Measurements from ENCODE around the gene SLC7A11.

The SLC7A11 gene

DNA sequence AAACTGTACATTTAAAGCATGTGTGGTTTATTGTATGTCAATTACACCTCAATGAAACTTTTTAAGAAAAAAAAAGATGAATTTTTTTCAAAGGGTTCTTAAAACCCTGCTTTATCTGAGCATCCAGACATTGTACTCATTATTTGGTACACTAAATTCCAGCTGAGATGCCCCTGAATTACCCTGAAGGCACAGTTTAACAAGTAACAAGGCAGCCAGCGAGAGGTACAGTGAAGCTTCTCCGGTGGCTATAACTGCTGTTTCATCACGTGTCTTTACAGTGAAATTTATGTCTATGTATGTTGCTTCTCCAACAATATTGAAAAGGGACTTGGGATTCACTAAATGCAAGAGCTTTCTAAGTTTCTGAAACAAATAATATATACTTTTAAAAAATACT is 15.8 kb downstream of the SLC7A11 start:
- no peak overlapping the region for H3K9ac ChIP-seq (ENCODE audit: insufficient read length, low read depth)
- H3K9me3 ChIP-seq (ENCODE audit: insufficient read depth, low read length): no peaks in the 10 kb centered on the region; the same call in 1 of the 2 replicates
- no peaks in the 10 kb centered on the region for H3K27me3 ChIP-seq (ENCODE audit: insufficient read depth, insufficient read length)
- no peaks in the 10 kb centered on the region for H3K36me3 ChIP-seq (ENCODE audit: insufficient read depth, insufficient read length, low read length)
- DNase-seq (ENCODE audit: low read depth, low spot score): no peak
- no peaks in the 10 kb centered on the region for H3K4me1 ChIP-seq (ENCODE audit: insufficient read depth, insufficient read length)
- H3K4me3 ChIP-seq (ENCODE audit: insufficient read length, low read depth): no peak overlapping the region
- no peak for TF ChIP-seq YY1 (IDR thresholded peaks at IDR 0.05; ENCODE audit: insufficient read depth, insufficient read length)
- no peak for TF ChIP-seq SUZ12 (IDR thresholded peaks at IDR 0.05; ENCODE audit: extremely low read depth, insufficient read depth, insufficient read length)
- TF ChIP-seq ZNF274 (IDR thresholded peaks at IDR 0.05; ENCODE audit: low read depth, low read length): no peak

DNA sequence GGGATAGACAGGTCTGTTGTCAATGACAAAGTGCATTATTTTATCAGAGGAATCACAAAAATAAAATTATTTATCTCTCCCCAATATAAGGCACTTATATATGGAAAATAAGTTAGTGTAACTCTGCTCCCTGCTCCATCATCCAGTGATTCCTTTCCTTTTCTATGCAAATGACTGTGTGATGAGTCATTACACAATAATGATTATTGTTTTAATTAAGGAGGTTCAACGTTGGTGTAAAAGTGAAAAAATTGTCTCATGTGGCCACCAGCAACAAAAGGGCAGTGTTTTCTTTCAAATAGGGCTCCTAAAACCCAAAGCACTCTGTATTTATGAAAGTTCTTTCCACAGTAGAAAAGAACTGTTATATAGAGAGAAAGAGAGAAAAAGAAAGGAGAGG is 16.7 kb downstream of the SLC7A11 start:
- no peaks in the 10 kb centered on the region for H3K36me3 ChIP-seq (ENCODE audit: insufficient read depth, insufficient read length, low read length)
- no peak overlapping the region for H3K9ac ChIP-seq (ENCODE audit: insufficient read length, low read depth)
- H3K4me1 ChIP-seq (ENCODE audit: insufficient read depth, insufficient read length): no peaks in the 10 kb centered on the region

DNA sequence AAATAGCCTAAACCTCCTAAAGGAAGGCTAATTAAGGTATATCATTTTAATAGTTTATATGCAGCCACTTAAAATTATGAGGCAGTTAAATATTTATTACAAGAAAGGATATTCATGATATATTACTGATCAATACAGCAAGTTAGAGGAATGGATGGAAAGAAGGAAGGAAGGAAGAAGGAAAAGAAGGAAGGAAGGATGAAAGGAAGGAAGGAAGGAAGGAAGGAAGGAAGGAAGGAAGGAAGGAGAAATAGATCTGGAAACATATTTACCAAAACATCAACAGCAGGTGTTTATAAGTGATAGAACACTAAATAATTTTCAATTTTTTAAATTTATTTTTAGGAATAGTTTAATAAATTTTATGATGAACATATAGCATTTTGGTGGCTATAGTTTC is 17.5 kb downstream of the SLC7A11 start:
- Histone ChIP-seq H3K9ac (ENCODE audit: insufficient read length, low read depth) (no peak overlapping the region), H3K4me1 (ENCODE audit: insufficient read depth, insufficient read length) (no peaks in the 10 kb centered on the region), H3K9me3 (ENCODE audit: insufficient read depth, low read length) (no peaks in the 10 kb centered on the region; the same call in 1 of the 2 replicates), H3K4me3 (ENCODE audit: insufficient read length, low read depth) (no peak overlapping the region), H3K36me3 (ENCODE audit: insufficient read depth, insufficient read length, low read length) (no peaks in the 10 kb centered on the region), H3K27me3 (ENCODE audit: insufficient read depth, insufficient read length) (no peaks in the 10 kb centered on the region)
- DNase-seq (ENCODE audit: low read depth, low spot score): no peak
- TF ChIP-seq ZNF274 (IDR thresholded peaks at IDR 0.05; ENCODE audit: low read depth, low read length): no peak
- TF ChIP-seq SUZ12 (IDR thresholded peaks at IDR 0.05; ENCODE audit: extremely low read depth, insufficient read depth, insufficient read length): no peak
- TF ChIP-seq YY1 (IDR thresholded peaks at IDR 0.05; ENCODE audit: insufficient read depth, insufficient read length): no peak

More for the DNA sequence above, 16.7 kb downstream of the SLC7A11 start:
- no peak overlapping the region for H3K4me3 ChIP-seq (ENCODE audit: insufficient read length, low read depth)
- H3K27me3 ChIP-seq (ENCODE audit: insufficient read depth, insufficient read length): no peaks in the 10 kb centered on the region
- DNase-seq (ENCODE audit: low read depth, low spot score): no peak
- TF ChIP-seq YY1 (IDR thresholded peaks at IDR 0.05; ENCODE audit: insufficient read depth, insufficient read length): no peak
- TF ChIP-seq SUZ12 (IDR thresholded peaks at IDR 0.05; ENCODE audit: extremely low read depth, insufficient read depth, insufficient read length): no peak
- no peak for TF ChIP-seq ZNF274 (IDR thresholded peaks at IDR 0.05; ENCODE audit: low read depth, low read length)
- no peaks in the 10 kb centered on the region; the same call in 1 of the 2 replicates for H3K9me3 ChIP-seq (ENCODE audit: insufficient read depth, low read length)

DNA sequence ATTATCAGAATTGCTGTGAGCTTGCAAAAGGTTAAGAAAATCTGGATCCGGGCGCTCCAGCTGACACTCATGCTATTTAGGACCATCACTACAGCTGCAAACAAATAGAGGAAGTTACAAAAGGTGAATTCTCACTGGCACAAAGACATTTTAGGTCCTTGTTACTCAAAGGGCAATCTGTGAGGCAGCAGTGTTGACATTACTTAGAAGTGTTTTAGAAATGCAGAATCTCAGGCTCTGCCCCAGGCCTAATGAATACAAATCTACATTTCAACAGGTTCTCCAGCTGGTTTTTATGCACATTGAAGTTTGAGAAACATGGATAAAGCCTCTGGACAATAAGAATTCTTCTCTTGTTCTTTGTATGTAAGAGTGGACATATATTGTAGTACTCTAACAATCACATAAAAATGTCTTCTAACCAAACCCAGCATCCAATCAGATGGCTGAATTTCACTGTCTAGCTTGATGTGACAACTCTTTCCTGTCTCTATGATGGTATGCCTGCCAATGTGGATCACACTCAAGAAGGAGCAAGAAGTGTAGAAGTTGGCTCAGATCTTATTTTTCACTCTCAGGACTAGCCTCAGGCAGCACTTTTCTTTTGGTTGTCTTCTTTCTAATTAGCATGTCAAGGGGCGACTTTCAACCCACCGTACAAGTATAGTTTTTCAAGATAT is 18.8 kb downstream of the SLC7A11 start:
- Histone ChIP-seq H3K36me3 (ENCODE audit: insufficient read depth, insufficient read length, low read length) (no peaks in the 10 kb centered on the region), H3K27me3 (ENCODE audit: insufficient read depth, insufficient read length) (no peaks in the 10 kb centered on the region), H3K4me3 (ENCODE audit: insufficient read length, low read depth) (peak overlapping the region; percentile 2), H3K4me1 (ENCODE audit: insufficient read depth, insufficient read length) (no peaks in the 10 kb centered on the region), H3K9me3 (ENCODE audit: insufficient read depth, low read length) (no peaks in the 10 kb centered on the region; the same call in 1 of the 2 replicates), H3K9ac (ENCODE audit: insufficient read length, low read depth) (no peak overlapping the region)
- DNase-seq (ENCODE audit: low read depth, low spot score): peak; percentile 60
- no peak for TF ChIP-seq SUZ12 (IDR thresholded peaks at IDR 0.05; ENCODE audit: extremely low read depth, insufficient read depth, insufficient read length)
- no peak for TF ChIP-seq YY1 (IDR thresholded peaks at IDR 0.05; ENCODE audit: insufficient read depth, insufficient read length)
- TF ChIP-seq ZNF274 (IDR thresholded peaks at IDR 0.05; ENCODE audit: low read depth, low read length): no peak

DNA sequence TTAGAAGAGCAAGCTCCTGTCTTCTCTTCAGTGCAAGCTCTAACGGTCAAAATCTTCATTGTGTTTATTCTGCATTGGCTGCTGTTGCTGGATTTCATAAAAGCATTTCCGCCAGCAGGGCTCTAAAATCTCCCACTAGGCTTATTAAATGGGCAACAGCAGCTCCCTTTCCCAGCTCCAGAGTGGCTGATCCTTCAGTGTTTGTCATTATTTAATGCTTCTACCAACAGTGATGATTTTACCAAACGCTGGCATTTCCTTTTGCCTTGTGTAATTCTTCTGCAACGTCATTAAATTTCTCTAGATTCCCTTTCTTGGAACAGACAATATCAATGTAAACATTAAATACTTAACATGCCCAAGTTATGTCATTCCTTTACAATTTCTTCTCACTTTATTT is 20.1 kb downstream of the SLC7A11 start:
- Histone ChIP-seq H3K4me3 (ENCODE audit: insufficient read length, low read depth) (no peak overlapping the region), H3K36me3 (ENCODE audit: insufficient read depth, insufficient read length, low read length) (no peaks in the 10 kb centered on the region), H3K27me3 (ENCODE audit: insufficient read depth, insufficient read length) (no peaks in the 10 kb centered on the region), H3K9me3 (ENCODE audit: insufficient read depth, low read length) (no peaks in the 10 kb centered on the region; the same call in 1 of the 2 replicates), H3K9ac (ENCODE audit: insufficient read length, low read depth) (no peak overlapping the region), H3K4me1 (ENCODE audit: insufficient read depth, insufficient read length) (no peaks in the 10 kb centered on the region)
- no peak for TF ChIP-seq ZNF274 (IDR thresholded peaks at IDR 0.05; ENCODE audit: low read depth, low read length)
- no peak for TF ChIP-seq YY1 (IDR thresholded peaks at IDR 0.05; ENCODE audit: insufficient read depth, insufficient read length)
- no peak for TF ChIP-seq SUZ12 (IDR thresholded peaks at IDR 0.05; ENCODE audit: extremely low read depth, insufficient read depth, insufficient read length)
- DNase-seq (ENCODE audit: low read depth, low spot score): no peak

DNA sequence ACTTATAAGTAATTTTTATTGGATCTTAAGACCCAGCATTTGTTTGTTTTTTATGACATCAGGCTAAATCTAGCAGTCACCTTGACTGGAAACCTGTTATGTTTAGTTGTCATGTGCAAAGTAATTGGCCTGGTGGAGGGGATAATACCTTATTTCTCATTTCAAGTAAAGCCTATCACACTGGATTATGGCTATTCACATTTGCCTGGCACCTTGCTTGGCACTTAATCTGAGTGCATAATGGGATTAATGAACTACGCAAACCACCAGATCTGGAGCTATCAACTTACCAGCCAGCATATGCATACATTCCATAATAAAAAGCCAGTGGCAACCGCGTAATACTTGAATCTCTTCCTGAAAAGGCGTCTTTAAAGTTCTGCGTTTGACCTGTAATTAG is 23.2 kb downstream of the SLC7A11 start:
- Histone ChIP-seq H3K9me3 (ENCODE audit: insufficient read depth, low read length) (no peaks in the 10 kb centered on the region; the same call in 1 of the 2 replicates), H3K36me3 (ENCODE audit: insufficient read depth, insufficient read length, low read length) (no peaks in the 10 kb centered on the region), H3K27me3 (ENCODE audit: insufficient read depth, insufficient read length) (no peaks in the 10 kb centered on the region), H3K4me3 (ENCODE audit: insufficient read length, low read depth) (no peak overlapping the region), H3K4me1 (ENCODE audit: insufficient read depth, insufficient read length) (no peaks in the 10 kb centered on the region), H3K9ac (ENCODE audit: insufficient read length, low read depth) (no peak overlapping the region)
- DNase-seq (ENCODE audit: low read depth, low spot score): no peak
- TF ChIP-seq YY1 (IDR thresholded peaks at IDR 0.05; ENCODE audit: insufficient read depth, insufficient read length) (no peak), ZNF274 (IDR thresholded peaks at IDR 0.05; ENCODE audit: low read depth, low read length) (no peak), SUZ12 (IDR thresholded peaks at IDR 0.05; ENCODE audit: extremely low read depth, insufficient read depth, insufficient read length) (no peak)

DNA sequence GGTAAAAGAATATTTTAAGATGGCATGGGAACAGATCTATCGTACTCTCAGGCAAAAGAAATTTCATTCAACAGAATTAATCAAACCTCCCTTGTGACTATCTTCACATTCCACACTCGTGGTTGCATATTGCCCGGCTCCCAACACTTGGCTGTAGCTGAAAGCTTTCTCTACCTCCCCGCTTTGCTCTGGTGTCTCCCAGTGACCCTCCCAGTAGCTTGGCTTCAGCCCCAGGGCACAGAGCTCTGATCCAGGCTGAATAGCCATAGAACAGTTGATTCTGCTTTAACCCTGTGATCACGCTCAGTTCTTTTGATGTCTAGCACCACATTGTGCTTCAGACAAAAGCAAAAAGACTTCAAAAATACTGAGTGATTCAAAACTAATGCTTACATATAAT is 24.6 kb downstream of the SLC7A11 start:
- no peak overlapping the region for H3K4me3 ChIP-seq (ENCODE audit: insufficient read length, low read depth)
- no peak overlapping the region for H3K9ac ChIP-seq (ENCODE audit: insufficient read length, low read depth)
- no peaks in the 10 kb centered on the region for H3K4me1 ChIP-seq (ENCODE audit: insufficient read depth, insufficient read length)
- no peaks in the 10 kb centered on the region for H3K9me3 ChIP-seq (ENCODE audit: insufficient read depth, low read length)
- TF ChIP-seq YY1 (IDR thresholded peaks at IDR 0.05; ENCODE audit: insufficient read depth, insufficient read length): no peak
- no peak for TF ChIP-seq ZNF274 (IDR thresholded peaks at IDR 0.05; ENCODE audit: low read depth, low read length)
- TF ChIP-seq SUZ12 (IDR thresholded peaks at IDR 0.05; ENCODE audit: extremely low read depth, insufficient read depth, insufficient read length): no peak
- no peaks in the 10 kb centered on the region for H3K27me3 ChIP-seq (ENCODE audit: insufficient read depth, insufficient read length)
- DNase-seq (ENCODE audit: low read depth, low spot score): no peak
- H3K36me3 ChIP-seq (ENCODE audit: insufficient read depth, insufficient read length, low read length): no peaks in the 10 kb centered on the region

Measured in NT2/D1 (cell line).